Activated B cell treated with CpG ODN at 0.5 μM for 24 hours (primary cell): ENCODE data around the gene CALD1. TPM values are rescaled to one million over a fixed set of nuclear protein-coding genes. Genes with fewer than 3 reads are reported as not detected.

Experiments
- ATAC-seq: fragments of 200-7000 bp; cut with Tn5 transposase; one replicate; pipeline ENCODE4 v1.10.0; 2021; ENCODE audit warnings: low read depth, mild to moderate bottlenecking, moderate library complexity
- CTCF ChIA-PET: fragments of 350-600 bp; sonication (Branson Sonifier 250); formaldehyde crosslinking; loops from one replicate; lab custom pipeline; 2021; ENCODE audit warnings: antibody characterized with exemption; lab: Charles Lee
- POLR2A ChIA-PET: fragments of 350-600 bp; sonication (Branson Sonifier 250); formaldehyde crosslinking; loops from one replicate; lab custom pipeline; 2021; ENCODE audit warnings: antibody characterized with exemption; lab: Charles Lee
- DNase-seq: peaks from one replicate; pipeline ENCODE4 v3.0.0; 2022
- H3K27ac Mint-ChIP-seq: one replicate; pipeline ENCODE4 v1.8.0; 2020; ENCODE audit warnings: mixed read lengths
- H3K27me3 Mint-ChIP-seq: one replicate; pipeline ENCODE4 v1.8.0; 2021; ENCODE audit warnings: mixed read lengths
- H3K36me3 Mint-ChIP-seq: one replicate; pipeline ENCODE4 v1.8.0; 2021; ENCODE audit warnings: low read depth, mixed read lengths
- H3K4me1 Mint-ChIP-seq: one replicate; pipeline ENCODE4 v1.8.0; 2021; ENCODE audit warnings: mixed read lengths
- H3K4me3 Mint-ChIP-seq: one replicate; pipeline ENCODE4 v1.8.0; 2020; ENCODE audit warnings: mild to moderate bottlenecking, mixed read lengths
- H3K9me3 Mint-ChIP-seq: one replicate; pipeline ENCODE4 v1.8.0; 2020; ENCODE audit warnings: mixed read lengths
- intact Hi-C: fragments of 100-400 bp; cut with micrococcal nuclease; formaldehyde crosslinking; loops from one replicate; pipeline ENCODE4 v1.15.1; 2024
- total RNA-seq: library from RNA; stranded (reverse); gene quantifications from 2 replicates; pipeline ENCODE4 v1.2.3, GENCODE V29; 2022
- TF ChIP-seq, protein P1 (sequence below): fragments of 200-600 bp; IDR thresholded peaks from one replicate; pipeline ENCODE4 v1.8.0; 2022; ENCODE audit warnings: antibody characterized with exemption, mild to moderate bottlenecking

The CALD1 gene
- total RNA-seq = 0.15 and 0.33 TPM in 2 replicates

GRCh38 chr7:134778941-134779740 is at the start of gene CALD1:
TSS of gene CALD1 (plus strand) at chr7:134779634. CDS start at chr7:134867734, 88,100 bp downstream.
- peaks cover 15% of the 10 kb centered on the region for H3K27me3 Mint-ChIP-seq
- no peaks in the 10 kb centered on the region for H3K9me3 Mint-ChIP-seq
- no peak for ATAC-seq
- intact Hi-C loops = no loop called here
- H3K4me1 Mint-ChIP-seq = no peaks in the 10 kb centered on the region
- TF ChIP-seq, protein P1, sequence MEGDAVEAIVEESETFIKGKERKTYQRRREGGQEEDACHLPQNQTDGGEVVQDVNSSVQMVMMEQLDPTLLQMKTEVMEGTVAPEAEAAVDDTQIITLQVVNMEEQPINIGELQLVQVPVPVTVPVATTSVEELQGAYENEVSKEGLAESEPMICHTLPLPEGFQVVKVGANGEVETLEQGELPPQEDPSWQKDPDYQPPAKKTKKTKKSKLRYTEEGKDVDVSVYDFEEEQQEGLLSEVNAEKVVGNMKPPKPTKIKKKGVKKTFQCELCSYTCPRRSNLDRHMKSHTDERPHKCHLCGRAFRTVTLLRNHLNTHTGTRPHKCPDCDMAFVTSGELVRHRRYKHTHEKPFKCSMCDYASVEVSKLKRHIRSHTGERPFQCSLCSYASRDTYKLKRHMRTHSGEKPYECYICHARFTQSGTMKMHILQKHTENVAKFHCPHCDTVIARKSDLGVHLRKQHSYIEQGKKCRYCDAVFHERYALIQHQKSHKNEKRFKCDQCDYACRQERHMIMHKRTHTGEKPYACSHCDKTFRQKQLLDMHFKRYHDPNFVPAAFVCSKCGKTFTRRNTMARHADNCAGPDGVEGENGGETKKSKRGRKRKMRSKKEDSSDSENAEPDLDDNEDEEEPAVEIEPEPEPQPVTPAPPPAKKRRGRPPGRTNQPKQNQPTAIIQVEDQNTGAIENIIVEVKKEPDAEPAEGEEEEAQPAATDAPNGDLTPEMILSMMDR = no peak
- CTCF ChIA-PET = no interaction called here
- H3K27ac Mint-ChIP-seq = no peak within 1 kb of the TSS
- no peak within 1 kb of the TSS for H3K4me3 Mint-ChIP-seq
- H3K36me3 Mint-ChIP-seq = no peaks in the 10 kb centered on the region
- no peak for DNase-seq
- POLR2A ChIA-PET = no interaction called here

- Mint-ChIP-seq H3K4me1 (no peaks in the 10 kb centered on the region), H3K36me3 (no peaks in the 10 kb centered on the region), H3K4me3 (no peak overlapping the region), H3K27ac (no peak overlapping the region), H3K9me3 (no peaks in the 10 kb centered on the region), H3K27me3 (no peaks in the 10 kb centered on the region)
- POLR2A ChIA-PET = no interaction called here
- DNase-seq = no peak
- TF ChIP-seq, protein P1 = no peak
- ATAC-seq = no peak
- CTCF ChIA-PET = no interaction called here
- intact Hi-C loops = no loop called here
These were observed 49.5 kb upstream of the CALD1 start for GRCh38 chr7:134729895-134730294.

- Mint-ChIP-seq H3K9me3 (no peaks in the 10 kb centered on the region), H3K27ac (no peak overlapping the region), H3K36me3 (no peaks in the 10 kb centered on the region), H3K4me3 (no peak overlapping the region), H3K4me1 (no peaks in the 10 kb centered on the region), H3K27me3 (no peaks in the 10 kb centered on the region)
- intact Hi-C loops = no loop called here
- no peak for ATAC-seq
- CTCF ChIA-PET = no interaction called here
- TF ChIP-seq, protein P1 = no peak
- POLR2A ChIA-PET = no interaction called here
- DNase-seq = no peak
These were observed 49.0 kb upstream of the CALD1 start for GRCh38 chr7:134730411-134730829.

GRCh38 chr7:134731616-134732015 is 47.8 kb upstream of the CALD1 start:
- ChIA-PET CTCF (no interaction called here), POLR2A (no interaction called here)
- intact Hi-C loops = no loop called here
- Mint-ChIP-seq H3K9me3 (no peaks in the 10 kb centered on the region), H3K27ac (no peak overlapping the region), H3K27me3 (no peaks in the 10 kb centered on the region), H3K36me3 (no peaks in the 10 kb centered on the region), H3K4me3 (no peak overlapping the region), H3K4me1 (no peaks in the 10 kb centered on the region)
- TF ChIP-seq, protein P1 = no peak
- DNase-seq (no peak), ATAC-seq (no peak)

GRCh38 chr7:134732728-134733127 is 46.7 kb upstream of the CALD1 start:
- H3K4me3 Mint-ChIP-seq = no peak overlapping the region
- no peaks in the 10 kb centered on the region for H3K9me3 Mint-ChIP-seq
- TF ChIP-seq, protein P1 = no peak
- no peak for DNase-seq
- H3K36me3 Mint-ChIP-seq = no peaks in the 10 kb centered on the region
- intact Hi-C loops = no loop called here
- H3K27ac Mint-ChIP-seq = no peak overlapping the region
- CTCF ChIA-PET = no interaction called here
- POLR2A ChIA-PET = no interaction called here
- no peak for ATAC-seq
- H3K27me3 Mint-ChIP-seq = no peaks in the 10 kb centered on the region
- no peaks in the 10 kb centered on the region for H3K4me1 Mint-ChIP-seq
